HG03159 (cell line): ENCODE measurements around the gene BARX2.

ENCODE experiments used
- ATAC-seq: cut with Tn5 transposase; IDR thresholded peaks from one replicate; pipeline ENCODE4 v1.9.1; 2021; ENCODE audit warnings: mild to moderate bottlenecking, moderate library complexity; ENCODE audit not compliant: unreplicated experiment

BARX2 gene

DNA sequence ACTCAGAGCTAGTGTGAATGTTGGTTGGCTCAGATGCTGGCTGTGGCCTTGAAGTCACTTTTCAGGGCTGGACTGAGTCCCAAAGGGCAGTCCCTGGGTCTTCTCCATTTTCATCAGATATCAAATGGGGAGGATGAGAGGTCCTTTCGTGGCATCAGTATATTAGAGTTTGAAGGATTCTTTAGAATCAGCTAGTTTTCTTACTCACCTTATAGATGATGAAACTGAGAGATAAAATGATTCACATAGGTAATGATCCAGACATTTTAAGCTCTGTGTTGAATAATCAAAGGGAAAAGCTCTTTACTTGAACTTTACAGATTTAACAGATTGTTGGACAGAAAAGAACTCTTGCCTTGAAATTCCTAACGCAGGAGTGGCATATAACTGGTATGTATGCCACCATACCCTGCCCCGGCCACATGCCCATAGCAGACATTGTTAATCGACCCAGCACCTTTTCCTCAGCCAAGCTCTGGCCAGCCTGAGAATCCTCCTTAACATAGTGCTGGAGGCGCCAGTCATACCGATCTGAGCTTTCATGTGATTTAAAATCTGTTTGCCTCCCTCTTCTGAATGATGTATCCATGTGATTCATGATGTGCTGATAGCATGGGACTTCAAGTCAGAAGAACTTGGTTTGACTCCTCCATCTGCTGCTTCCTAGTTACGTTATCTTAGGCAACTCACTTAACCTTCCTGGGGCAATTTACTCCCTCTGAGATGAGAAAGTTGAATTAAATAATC lies 60.0 kb downstream of the BARX2 start:
- no peak for ATAC-seq

DNA sequence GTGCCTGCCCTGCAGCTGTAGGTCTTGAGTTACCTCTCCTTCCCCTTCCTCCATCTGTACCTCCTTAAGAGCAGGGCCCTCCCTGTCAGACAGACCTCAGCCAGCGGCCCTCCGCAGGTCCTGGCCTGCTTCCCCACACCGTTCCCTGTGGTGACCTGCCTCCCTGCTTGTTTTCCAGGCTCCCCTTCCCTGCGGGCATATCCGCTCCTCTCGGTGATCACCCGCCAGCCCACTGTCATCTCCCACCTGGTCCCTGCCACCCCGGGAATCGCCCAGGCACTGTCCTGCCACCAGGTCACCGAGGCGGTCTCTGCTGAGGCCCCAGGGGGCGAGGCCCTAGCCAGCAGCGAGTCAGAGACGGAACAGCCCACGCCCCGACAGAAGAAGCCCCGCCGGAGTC lies 60.9 kb downstream of the BARX2 start:
- no peak for ATAC-seq

DNA sequence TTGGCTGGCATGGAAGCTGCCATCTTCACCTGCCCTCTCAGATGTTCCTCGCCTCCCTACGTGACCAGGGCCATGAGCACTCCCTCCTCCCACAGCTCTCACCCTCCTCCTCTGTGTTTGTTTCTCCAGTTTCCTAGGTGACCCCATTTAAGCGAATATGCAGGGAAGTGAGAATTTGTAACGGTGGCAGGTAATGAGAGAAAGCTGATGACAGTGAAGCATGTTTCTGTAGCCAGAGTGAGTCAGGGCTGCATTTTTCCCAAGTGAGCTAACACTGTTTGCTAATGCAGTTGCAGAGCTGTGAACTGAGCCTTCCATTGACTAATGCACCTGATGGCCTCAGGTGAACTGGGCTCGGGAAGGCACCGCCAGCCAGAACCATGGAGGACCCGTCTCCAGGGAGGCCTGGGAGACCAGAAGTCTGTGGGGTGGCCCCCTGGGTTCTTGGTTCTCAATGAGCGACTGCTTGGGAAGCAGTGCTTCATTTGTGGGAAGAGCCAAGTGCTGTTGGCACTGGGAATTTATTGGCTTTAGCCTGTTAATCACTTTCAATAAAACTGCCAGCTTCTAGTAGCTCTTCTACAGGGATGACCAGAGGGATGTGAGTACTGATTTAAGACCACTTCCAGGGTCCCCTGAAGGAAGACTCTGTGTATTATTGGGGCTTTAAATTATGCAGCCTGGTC lies 64.5 kb downstream of the BARX2 start:
- ATAC-seq: no peak

DNA sequence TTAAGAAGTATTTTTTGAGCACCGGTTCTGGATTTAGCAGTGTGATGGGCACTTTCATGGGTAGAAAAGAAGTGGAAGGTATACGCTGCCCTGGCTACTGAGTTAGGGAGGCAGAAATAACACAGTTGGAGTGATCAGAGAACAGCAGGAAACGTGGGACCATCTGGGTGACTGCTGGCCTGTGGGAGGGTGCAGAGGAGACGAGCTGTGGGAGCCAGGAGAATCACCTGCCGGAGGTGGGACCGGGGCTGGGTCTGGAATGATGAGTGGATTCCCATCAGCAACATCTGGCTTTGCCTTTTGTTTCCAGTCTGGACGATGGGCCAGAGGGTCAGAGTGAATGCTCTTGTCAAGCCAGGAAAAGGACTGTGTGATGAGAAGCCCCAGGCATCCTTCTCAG lies 66.5 kb downstream of the BARX2 start:
- no peak for ATAC-seq

DNA sequence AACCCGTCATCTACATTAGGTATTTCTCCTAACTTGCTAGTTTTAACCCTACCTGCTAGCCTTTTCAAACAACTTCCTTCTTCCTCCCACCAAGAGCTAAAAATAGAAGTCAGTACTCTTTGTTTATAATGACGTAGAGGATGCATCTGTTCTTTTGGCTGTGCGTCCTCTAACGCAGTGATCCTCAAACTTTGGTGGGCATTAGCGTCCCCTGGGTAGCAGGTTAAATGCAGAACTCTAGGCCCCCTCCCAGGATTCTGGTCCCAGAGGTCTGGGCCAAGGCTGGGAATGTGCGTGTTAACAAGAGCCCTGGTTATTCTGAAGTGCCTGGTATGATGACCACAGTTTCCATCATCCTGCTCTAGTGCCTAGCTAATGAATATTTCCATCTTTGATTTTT lies 67.6 kb downstream of the BARX2 start:
- ATAC-seq: no peak

DNA sequence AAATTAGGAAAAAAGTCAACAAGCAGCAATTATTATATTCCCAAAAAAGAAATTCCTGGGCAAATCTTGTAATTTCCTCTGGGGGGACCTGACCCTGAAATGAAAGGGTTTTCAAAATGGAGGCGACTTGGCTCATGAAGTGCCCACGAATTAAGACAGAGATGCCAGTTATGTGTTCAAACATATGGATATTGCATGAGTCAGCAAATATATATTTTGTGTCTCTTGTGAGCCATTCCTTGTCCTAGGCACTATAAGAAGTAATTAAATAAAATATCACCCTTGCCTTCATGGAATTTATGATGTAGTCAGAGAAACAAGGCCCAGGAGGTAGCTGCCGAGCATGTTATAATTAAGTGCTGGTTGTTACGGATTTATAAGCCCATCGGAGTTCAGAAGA lies 68.6 kb downstream of the BARX2 start:
- no peak for ATAC-seq

DNA sequence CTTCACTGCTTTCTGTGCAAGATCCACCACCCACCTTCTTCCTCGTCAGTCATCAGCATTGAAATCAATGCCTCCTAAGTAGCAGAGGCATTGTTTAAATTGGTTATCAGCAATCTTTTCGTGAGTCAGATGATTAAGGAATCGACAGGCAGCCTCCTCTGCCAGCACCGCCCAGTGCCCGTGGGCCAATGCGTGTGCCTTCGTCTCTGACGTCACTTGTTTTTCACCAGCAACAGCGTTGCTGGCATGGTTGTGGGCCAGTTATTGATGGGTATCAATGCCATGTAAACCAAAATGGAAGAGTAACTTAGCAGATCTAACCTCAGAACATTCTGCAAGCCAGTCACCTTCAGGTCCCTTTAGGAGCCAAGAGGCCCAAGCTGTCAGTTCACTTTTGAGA lies 69.6 kb downstream of the BARX2 start:
- no peak for ATAC-seq

DNA sequence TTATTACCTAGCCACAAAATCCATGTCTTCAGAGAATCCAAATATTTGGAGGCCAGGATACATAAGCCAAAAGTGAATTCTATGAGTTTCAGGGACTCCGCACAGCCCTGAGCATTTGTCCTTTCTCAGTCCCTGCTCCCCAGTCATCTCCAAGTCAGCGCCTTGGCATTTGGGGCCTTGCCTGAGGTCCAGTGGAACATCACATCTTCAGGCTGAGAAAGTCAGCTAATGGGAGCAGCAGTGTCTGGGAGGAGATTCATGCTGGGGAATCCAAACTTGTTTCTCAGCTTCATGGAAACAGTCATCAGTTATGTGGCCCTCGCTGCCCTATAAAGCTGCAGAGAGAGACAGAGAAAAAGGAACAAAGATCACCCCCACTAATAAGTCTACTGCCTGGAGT lies 70.9 kb downstream of the BARX2 start:
- ATAC-seq: no peak

DNA sequence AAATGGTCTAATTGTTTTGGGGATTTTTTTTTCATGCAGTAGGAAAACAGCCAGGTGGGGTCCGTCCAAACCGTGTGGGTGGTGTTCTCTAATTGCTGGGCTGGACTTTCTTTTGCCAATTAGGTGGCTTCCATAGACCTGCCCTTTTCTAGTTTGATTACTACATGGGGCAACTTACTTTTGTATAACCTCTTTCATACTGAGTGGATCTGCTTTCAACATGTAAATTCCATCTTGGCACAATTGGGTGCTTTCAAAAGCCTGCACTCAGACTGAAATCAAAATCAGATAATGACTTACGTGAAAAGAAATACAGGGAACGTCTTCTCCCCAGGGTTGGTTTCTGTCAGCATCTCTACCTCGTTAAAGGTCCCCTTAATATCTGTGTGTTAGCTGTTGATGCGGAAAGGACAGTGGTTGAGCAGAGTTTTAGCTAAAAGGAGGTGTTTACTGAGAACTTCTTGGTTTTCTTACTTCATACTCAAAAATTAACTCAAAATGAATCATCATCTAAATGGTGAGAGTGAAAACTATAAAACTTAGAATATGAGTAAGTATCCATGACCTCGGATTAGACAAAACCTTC lies 72.1 kb downstream of the BARX2 start:
- ATAC-seq: no peak

DNA sequence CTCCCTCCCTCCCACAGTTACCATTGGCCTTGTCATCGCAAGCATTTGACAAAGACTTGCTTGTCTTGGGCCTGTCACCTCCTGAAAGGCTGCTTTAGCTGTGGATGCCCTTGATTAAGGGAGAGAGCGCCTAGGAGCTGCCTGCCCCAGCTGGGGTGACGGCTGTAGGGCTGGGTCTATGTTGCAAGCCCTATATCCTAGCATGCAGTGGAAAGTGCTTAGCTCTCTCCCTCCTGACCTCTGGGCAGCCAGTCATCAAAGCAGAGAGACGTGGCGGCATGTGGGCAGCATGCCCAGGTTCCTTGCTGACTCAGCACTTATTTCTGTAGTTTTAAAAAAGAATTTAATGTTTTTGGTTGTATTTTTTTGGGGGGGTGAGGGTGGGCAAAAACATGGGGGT lies 75.9 kb downstream of the BARX2 start:
- ATAC-seq: no peak

DNA sequence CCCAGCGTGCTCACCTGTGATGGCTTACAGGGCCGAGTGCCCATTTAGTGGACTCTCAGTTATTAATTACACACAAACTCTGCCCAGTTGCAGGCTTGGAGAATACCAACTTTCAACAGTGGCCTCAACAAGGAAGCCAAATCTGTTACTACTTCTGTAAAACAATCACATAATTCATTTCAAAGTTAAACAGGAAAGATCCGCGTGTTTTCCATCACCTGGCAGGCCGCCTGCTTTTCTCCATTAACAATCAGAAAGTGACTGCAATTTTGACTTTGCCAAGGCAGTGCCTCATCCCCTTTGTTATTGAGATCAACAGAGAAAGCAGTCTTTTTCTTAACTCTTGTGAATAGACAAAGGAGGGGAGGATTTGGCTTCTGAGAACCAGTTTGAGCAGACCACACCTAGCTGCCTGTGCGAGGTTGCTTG lies 77.7 kb downstream of the BARX2 start:
- ATAC-seq: no peak

DNA sequence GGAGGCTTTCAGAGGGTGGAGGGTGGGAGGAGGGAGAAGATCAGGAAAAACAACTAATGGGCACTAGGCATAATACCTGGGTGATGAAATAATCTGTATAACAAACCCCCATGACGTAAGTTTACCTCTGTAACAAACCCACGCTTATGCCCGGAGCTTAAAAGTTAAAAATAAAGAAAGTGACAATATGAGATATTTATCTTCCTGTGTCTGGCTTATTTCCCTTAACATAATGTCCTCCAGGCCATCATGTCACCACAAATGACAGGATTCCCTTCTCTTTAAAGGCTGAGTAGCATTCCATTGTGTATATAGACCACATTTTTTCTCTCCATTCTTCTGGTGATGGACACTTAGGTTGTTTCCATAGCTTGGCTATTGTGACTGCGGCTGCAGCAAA lies 79.5 kb downstream of the BARX2 start:
- no peak for ATAC-seq

DNA sequence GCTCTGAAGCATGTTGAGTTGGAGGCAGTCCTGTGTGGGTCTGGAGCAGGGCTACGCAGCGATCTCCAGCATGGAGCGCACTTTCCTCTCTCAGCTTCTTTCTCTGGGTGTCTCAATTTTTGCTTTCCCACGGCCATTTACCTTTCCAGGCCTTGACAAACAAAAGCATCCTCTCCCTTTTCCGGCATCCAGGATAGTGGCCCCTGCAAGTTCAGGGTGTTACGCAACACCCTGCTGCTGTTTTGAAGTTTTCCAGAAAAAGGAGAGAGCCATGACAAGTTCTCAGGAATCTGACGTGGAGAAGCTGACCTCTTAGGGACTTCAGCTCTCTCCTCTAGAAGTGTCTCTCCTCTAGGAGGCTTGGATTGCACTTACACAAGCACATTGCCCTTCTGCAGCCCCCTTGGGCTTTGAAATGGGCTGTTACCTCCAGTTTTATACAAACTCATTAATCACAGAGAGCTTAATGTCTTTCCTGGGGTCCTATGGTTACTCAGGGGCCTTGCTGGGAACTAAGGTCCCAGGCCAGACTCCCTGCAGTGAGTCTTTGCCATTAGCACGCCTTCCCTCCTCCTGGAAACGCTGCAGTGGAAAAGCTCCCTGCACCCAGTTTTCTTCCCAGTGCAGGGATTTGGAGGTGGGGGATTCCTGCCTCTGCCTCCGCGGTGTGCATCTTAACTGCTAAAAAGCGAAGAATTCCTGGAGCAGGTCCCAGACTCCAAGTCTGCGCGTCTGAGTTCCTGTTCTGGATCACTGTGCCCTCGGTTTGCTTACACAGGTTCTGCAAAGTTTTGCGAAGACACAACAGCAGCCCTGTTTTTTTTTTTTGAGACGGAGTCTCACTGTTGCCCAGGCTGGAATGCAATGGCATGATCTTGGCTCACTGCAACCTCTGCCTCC lies 80.4 kb downstream of the BARX2 start:
- no peak for ATAC-seq

DNA sequence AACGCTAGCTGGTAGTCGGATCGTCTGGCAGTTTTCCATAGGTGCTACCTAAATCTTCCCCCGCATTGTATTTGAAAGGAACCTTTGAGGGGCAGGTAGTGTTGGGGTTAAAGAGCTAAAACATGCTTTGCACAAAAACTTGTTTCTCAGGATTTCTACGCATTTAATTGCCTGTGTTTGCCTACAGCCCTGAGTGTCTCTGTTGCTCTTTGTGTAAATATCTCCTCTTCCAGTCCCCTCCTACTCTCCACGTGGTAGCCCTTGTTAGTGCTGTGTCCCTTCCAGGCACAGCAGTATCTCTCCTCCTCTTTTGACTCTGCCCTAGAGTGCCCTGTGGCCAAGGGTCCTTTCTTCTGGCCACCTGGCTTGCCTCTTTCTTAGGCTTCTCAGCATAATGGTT lies 81.7 kb downstream of the BARX2 start:
- ATAC-seq: no peak

DNA sequence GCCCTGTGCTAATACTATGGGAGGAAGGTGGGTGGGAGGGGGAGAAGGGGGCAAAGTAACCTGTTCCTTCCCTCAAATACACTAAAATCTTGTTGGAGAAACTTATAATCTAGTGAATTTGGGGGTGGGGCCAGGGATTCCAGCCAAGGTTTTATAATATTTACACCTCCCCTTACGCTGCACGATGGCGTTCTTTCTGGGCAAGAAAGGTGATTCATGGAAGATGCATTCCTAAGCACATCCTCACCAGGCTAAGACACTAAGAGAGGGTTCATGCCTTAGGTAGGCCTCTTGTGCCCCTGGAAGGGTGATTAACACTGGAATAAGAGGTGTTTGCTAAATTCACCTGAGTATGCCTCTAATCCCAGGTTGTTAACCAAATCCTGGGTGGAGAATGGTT lies 82.6 kb downstream of the BARX2 start:
- ATAC-seq: no peak

DNA sequence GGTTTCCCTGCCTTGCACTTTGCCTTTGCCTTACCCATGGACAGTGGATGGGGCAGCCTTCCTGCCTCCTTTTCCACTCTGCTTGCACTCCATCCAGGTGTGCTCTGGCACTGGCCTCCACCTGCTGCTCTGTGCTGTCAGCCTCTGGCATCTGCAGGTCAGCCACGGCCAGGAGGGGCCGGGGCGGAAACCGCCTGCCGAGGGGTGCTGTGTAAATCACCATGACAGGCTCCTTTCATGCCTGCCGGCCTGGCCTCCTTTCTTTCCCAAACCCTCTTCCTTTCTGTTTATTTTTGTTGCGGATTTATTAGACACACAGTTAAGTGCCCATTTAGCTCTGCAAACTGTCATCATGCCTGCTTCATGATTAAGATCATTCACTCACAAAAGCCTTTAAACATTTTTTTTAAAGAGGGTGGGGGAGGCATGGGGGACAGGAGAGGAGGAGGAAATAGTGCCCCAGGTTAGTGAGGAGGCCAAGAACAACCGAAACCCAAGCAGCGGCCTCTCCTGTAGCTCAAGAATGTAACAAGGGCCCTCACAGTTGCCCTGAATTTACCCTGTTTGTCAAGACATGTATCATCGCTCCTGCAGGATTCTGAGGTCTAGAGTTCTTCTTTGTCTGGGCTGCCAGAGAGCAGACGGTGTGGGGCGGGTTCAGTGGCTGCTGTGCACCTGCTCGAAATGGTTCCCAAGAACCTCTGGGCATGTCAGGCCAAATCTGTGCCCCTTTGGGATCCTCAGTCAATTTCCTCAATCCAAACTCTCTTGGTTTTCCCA lies 83.3 kb downstream of the BARX2 start:
- ATAC-seq: no peak

DNA sequence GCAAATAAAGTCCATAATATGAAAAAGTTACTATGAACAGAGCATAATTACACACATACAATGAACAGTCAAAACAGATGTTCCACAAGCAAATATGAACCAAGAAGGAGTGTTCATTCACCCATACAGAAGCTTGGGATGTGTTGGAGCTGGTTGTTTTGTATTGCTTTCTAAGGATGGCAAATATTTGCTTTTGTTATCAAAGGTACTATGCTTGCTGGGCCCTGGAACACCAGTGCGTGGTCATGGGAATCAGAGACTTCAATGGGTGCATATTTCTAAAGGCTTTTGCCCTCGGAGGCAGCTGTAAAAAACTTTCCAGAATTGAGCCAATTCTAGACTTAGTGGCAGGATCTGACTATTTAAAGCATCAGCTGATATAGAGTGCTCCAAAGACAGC lies 85.1 kb downstream of the BARX2 start:
- ATAC-seq: no peak

DNA sequence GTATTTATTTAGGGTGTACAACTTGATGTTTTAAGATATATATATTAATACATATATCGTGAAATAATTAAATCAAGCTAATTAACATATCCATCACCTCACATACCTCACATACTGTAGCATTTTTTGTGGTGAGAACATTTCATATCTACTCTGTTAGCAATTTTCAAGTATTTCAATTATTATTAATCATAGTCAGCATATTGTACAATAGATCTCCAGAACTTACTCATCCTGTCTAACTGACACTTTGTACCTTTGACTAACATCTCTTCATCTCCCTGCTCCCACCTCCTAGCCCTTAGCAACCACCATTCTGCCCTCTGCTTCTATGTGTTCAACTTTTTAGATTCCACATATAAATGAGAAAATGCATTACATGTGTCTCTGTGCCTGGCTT lies 108.4 kb downstream of the BARX2 start:
- no peak for ATAC-seq

DNA sequence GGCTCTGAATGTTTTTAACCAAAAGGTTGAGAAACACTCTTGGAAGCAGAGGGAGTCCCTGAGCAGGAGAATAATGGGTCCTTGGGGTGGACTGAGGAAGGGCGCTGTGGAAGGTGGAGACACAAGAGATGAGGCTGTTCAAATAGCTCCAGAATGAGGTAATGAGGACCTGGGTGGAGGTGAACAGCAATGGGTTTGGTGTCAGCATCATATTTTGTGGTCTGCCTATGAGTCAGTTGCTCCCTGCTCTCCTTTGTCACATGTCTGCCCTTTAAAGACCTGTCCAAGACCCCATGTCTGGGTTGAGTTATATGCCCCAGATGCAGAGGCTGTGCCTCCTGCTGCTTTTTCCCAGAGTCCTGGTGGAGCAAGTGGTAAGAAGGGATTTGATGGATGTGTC lies 113.6 kb downstream of the BARX2 start:
- ATAC-seq: no peak

DNA sequence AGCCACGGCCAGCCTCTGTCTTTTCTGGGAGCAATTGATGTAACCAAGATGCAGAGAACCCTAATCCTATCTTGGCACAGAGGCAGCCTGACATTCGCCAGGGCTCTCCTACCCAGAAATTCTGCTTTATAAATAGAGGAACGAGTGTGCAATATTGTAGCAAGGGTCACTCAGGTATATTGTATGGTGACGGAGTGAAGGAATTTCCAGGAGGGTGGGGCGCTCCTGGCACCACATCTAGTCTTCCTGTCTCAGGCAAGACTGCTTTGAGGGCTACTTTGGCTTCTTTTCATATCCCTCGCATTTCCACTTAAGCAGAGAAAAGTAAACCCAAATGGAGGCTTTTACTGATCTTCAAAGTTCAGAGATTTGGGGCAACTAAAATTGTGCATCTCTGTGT lies 114.4 kb downstream of the BARX2 start:
- no peak for ATAC-seq

DNA sequence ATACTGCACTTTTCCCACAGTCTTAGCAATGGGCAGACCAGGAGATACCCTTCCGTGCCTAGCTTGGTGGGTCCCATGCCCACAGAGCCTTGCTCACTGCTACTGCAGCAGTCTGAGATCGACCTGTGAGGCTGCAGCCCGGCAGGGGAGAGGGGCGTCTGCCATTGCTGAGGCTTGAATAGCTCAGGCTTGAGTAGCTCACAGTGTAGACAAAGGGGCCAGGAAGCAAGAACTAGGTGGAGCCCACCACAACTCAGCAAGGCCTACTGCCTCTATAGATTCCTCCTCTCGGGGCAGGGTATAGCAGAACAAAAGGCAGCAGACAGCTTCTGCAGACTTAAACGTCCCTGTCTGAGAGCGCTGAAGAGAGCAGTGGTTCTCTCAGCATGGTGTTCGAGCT lies 118.1 kb downstream of the BARX2 start:
- no peak for ATAC-seq
